Activated CD4-positive, alpha-beta memory T cell treated with anti-CD3 and anti-CD28 coated beads, Interleukin-2, amount 10 ng/mL, durations not matched to agents 7 days and 5 days (primary cell): ENCODE results near the gene MAP1LC3B2. TPM values are rescaled to one million over a fixed set of nuclear protein-coding genes. Genes with fewer than 3 reads are reported as not detected.

Source experiments
- CTCF ChIA-PET: fragments of 350-600 bp; sonication (Branson Sonifier 250); formaldehyde crosslinking; loops from one replicate; lab custom pipeline; 2021; ENCODE audit warnings: antibody characterized with exemption, inconsistent platforms; lab: Charles Lee
- POLR2A ChIA-PET: fragments of 350-600 bp; sonication (Branson Sonifier 250); formaldehyde crosslinking; loops from one replicate; lab custom pipeline; 2021; ENCODE audit warnings: antibody characterized with exemption; lab: Charles Lee
- DNase-seq: peaks from one replicate; pipeline ENCODE4 v3.0.0-alpha.2; 2020
- H3K27ac Mint-ChIP-seq: one replicate; pipeline ENCODE4 v1.8.0; 2021; ENCODE audit warnings: mild to moderate bottlenecking, mixed read lengths
- H3K27me3 Mint-ChIP-seq: one replicate; pipeline ENCODE4 v1.8.0; 2021; ENCODE audit warnings: mixed read lengths
- H3K36me3 Mint-ChIP-seq: one replicate; pipeline ENCODE4 v1.8.0; 2021; ENCODE audit warnings: low read depth, mixed read lengths
- H3K4me1 Mint-ChIP-seq: one replicate; pipeline ENCODE4 v1.8.0; 2021; ENCODE audit warnings: mixed read lengths
- H3K4me3 Mint-ChIP-seq: one replicate; pipeline ENCODE4 v1.8.0; 2021; ENCODE audit warnings: mild to moderate bottlenecking, mixed read lengths
- H3K9me3 Mint-ChIP-seq: one replicate; pipeline ENCODE4 v1.8.0; 2021; ENCODE audit warnings: mixed read lengths
- total RNA-seq, 2 experiments: library from RNA; stranded (reverse); gene quantifications; one replicate each; pipeline ENCODE4 v1.2.3, GENCODE V29; 2021

MAP1LC3B2 gene
- total RNA-seq, 2 experiments from 2014 or later: 0.68 to 0.83 TPM

DNA sequence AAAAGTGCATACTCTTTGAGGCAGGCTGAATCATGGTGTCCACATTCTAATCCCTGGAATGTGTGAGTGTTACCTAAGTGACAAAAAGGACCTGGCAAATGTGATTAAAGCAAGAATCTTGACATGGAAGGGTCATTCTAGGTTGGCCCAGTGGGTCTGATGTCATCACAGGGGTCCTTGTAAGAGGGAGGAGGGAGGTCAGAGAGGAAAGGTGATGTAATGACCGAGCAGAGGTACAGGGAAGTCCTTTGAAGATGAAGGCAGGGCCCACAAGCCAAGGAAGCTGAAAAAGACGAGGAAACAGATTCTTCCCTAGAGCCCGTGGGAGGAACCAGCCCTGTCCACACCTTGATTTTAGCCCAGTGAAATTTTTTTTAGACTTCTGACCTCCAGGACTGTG is 60.1 kb downstream of the MAP1LC3B2 start:
- Mint-ChIP-seq H3K27ac (no peak overlapping the region), H3K4me3 (no peak overlapping the region), H3K27me3 (peaks cover 15% of the 10 kb centered on the region), H3K36me3 (no peaks in the 10 kb centered on the region), H3K4me1 (no peaks in the 10 kb centered on the region), H3K9me3 (peaks cover 14% of the 10 kb centered on the region)
- CTCF ChIA-PET: interaction anchor here (0.7 kb wide), 1 partner anchor 831 kb away, joined by 3 read pairs; no protein-coding TSS in a partner anchor
- DNase-seq: no peak
- POLR2A ChIA-PET: no interaction called here

DNA sequence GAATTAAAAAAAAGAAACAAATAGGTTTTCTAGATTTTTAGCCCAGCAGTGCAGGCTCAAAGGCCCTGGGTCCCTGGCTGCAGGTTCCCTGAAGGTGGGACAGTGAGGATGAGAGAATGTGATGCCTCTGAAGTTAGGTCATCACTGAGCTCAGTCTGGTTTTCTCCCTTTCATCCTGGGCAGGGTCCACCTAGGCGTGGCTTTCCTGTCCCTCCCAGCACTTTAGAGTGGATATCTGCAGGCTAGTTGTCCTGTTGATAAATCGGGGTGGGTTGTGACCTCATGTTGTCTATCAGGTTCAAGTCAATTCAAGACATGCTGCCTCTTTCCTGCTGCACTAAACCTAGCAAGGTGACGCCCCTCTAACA is 60.9 kb downstream of the MAP1LC3B2 start:
- Mint-ChIP-seq H3K27ac (no peak overlapping the region), H3K4me1 (no peaks in the 10 kb centered on the region), H3K27me3 (peaks cover 17% of the 10 kb centered on the region), H3K36me3 (no peaks in the 10 kb centered on the region), H3K4me3 (no peak overlapping the region), H3K9me3 (peaks cover 14% of the 10 kb centered on the region)
- ChIA-PET POLR2A (no interaction called here), CTCF (interaction anchor here (1.0 kb wide), 1 partner anchor 10 kb away, joined by 3 read pairs; no protein-coding TSS in a partner anchor)
- DNase-seq: no peak

DNA sequence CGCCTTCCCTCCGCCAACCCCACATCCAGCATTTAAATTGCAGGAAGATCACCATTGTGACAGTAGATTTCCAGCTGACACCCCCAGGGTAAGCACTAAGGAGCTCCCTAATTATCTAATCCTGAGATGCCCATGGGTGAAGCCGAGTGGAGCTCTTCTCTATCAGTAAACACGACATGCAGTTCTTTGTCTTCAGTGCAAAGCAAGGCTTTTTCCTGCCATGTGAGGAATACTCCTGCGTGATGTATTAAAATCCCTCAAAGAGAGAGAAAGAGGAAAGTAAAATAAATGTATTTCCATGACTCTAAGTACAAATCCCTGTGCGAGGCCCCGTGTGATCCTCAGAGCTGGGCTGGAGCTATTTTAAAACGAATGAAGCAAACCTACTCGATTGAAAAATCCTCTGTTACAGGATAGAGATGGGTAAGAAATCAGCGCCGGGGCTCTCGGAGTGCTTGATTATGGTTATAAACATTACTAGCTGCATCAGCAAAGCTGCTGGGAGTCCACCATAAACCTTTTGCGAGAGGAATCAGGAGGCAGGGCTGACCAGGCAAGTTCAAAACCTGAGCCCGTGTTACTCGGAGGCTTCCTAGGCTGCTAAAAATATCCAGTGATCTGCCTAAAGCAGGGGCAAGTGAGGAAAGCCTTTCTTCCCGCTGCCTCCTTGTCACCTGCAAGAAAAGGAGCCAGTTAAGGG is 61.5 kb downstream of the MAP1LC3B2 start:
- POLR2A ChIA-PET: no interaction called here
- no peak for DNase-seq
- H3K27ac Mint-ChIP-seq: no peak overlapping the region

DNA sequence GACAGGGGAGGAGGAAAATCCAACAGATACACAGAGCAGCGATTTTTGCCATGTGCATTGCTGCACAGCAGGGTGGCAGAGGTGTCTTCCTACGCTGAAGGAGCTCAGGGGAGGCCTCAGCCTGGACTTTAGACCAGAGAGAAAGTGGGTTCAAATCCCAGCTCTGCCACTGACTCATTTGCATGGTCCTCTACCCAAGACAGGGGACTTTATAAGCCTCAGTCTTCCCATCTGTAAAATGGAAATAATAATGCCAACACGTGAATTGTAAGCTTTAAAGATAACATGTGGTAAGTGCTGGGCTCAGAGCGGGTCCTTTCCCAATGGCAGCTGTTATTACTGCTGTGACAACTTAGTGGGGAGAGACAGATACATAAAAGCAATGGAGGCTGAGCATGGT is 62.0 kb downstream of the MAP1LC3B2 start:
- DNase-seq: no peak
- H3K36me3 Mint-ChIP-seq: no peaks in the 10 kb centered on the region
- peaks cover 17% of the 10 kb centered on the region for H3K27me3 Mint-ChIP-seq
- CTCF ChIA-PET: interaction anchor here (0.6 to 1.3 kb wide), 2 partner anchors 51 to 83 kb away, joined by 3 read pairs; no protein-coding TSS in a partner anchor
- H3K4me3 Mint-ChIP-seq: no peak overlapping the region
- POLR2A ChIA-PET: no interaction called here
- H3K27ac Mint-ChIP-seq: no peak overlapping the region
- H3K9me3 Mint-ChIP-seq: peaks cover 14% of the 10 kb centered on the region
- H3K4me1 Mint-ChIP-seq: no peaks in the 10 kb centered on the region

More for the DNA sequence above, 61.5 kb downstream of the MAP1LC3B2 start:
- peaks cover 14% of the 10 kb centered on the region for H3K9me3 Mint-ChIP-seq
- H3K4me3 Mint-ChIP-seq: no peak overlapping the region
- CTCF ChIA-PET: interaction anchor here (0.6 to 1.0 kb wide), 2 partner anchors 11 to 52 kb away, joined by 3 read pairs; no protein-coding TSS in a partner anchor
- peaks cover 17% of the 10 kb centered on the region for H3K27me3 Mint-ChIP-seq
- no peaks in the 10 kb centered on the region for H3K36me3 Mint-ChIP-seq
- no peaks in the 10 kb centered on the region for H3K4me1 Mint-ChIP-seq

DNA sequence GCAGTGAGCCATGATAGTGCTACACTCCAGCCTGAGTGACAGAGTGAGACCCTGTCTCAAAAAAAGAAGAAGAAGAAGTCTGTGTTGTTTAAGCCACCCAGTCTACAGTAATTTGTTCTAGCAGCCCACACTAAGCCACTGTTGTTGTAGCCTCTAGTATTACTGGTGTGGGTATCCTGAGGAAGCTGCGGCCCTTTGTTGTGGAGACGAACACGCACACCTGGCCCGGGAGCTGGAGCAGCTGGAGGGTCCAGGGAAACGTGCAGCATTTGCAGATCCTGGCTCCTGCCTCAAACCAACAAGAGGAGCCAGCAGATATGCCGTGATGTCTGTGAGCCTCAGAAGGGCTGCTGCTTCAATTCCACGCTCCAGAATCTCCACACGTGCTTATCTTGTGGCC is 65.3 kb downstream of the MAP1LC3B2 start:
- no peaks in the 10 kb centered on the region for H3K36me3 Mint-ChIP-seq
- ChIA-PET CTCF (no interaction called here), POLR2A (no interaction called here)
- no peak for DNase-seq
- H3K4me1 Mint-ChIP-seq: no peaks in the 10 kb centered on the region
- no peak overlapping the region for H3K4me3 Mint-ChIP-seq
- peaks cover 19% of the 10 kb centered on the region for H3K27me3 Mint-ChIP-seq
- peaks cover 14% of the 10 kb centered on the region for H3K9me3 Mint-ChIP-seq
- H3K27ac Mint-ChIP-seq: no peak overlapping the region

DNA sequence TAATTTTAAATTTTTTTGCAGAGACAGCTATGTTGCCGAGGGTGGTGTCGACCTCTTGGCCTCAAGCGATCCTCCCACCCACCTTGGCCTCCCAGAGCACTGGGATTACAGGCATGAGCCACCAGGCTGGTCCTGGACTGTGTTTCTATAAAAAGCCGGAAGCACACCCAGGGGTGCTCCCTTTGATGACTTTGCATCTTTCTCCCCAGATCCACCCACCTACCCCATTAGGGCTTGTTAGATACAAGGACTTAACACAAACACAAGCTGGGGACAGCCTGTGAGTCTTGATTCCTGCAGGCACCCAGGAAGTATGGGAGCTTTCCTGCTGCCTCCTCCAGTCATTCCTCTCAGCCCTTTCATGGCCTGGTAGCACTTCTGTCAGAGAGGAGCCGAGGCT is 67.0 kb downstream of the MAP1LC3B2 start:
- Mint-ChIP-seq H3K9me3 (peaks cover 14% of the 10 kb centered on the region), H3K4me1 (no peaks in the 10 kb centered on the region), H3K4me3 (no peak overlapping the region), H3K27me3 (peaks cover 17% of the 10 kb centered on the region), H3K36me3 (no peaks in the 10 kb centered on the region), H3K27ac (no peak overlapping the region)
- no peak for DNase-seq
- POLR2A ChIA-PET: no interaction called here
- CTCF ChIA-PET: interaction anchor here (1.2 kb wide), 1 partner anchor 14 kb away, joined by 3 read pairs; no protein-coding TSS in a partner anchor

Other genes starting within 250 kb of the MAP1LC3B2 start
- gene SPRING1, start 178.7 kb downstream of the MAP1LC3B2 start, total RNA-seq: 10 to 100 TPM; 24.0 to 29.6 TPM
- 1 to 10 TPM; 9.0 to 9.8 TPM for gene RNFT2, start 178.9 kb downstream of the MAP1LC3B2 start, total RNA-seq